Measurements from ENCODE around the gene TBX10.
"Not testable (repeated sequence)": the region's sequence is repeated elsewhere in the genome, so short reads cannot be mapped to it uniquely, and the experiment has no call there.

Gene TBX10

GRCh38 chr11:67644472-67645418, 5.2 kb upstream of the TBX10 start:
- no peak for DNase-seq

GRCh38 chr11:67644042-67644441, 4.5 kb upstream of the TBX10 start:
- DNase-seq, result no peak

GRCh38 chr11:67642173-67643120, 2.9 kb upstream of the TBX10 start:
- DNase-seq, result no peak

GRCh38 chr11:67641338-67642172, 2.0 kb upstream of the TBX10 start:
- no peak for DNase-seq

GRCh38 chr11:67640758-67641337, 1.3 kb upstream of the TBX10 start:
- no peak for DNase-seq

- peak; percentile 29 for DNase-seq
Observed at GRCh38 chr11:67640021-67640757, 626 bp upstream of the TBX10 start.

GRCh38 chr11:67638535-67639437, 777 bp downstream of the TBX10 start:
- no peak for DNase-seq

GRCh38 chr11:67637441-67637840, 2.1 kb downstream of the TBX10 start:
- not testable (repeated sequence) for DNase-seq

- DNase-seq, result no peak
Observed at GRCh38 chr11:67636962-67637361, 2.6 kb downstream of the TBX10 start.

- no peak for DNase-seq
Observed at GRCh38 chr11:67635231-67635521, 4.4 kb downstream of the TBX10 start.

GRCh38 chr11:67634366-67635230, 5.0 kb downstream of the TBX10 start:
- no peak for DNase-seq

- no peak for DNase-seq
Observed at GRCh38 chr11:67633758-67634365, 5.7 kb downstream of the TBX10 start.

- DNase-seq, result no peak
Observed at GRCh38 chr11:67632982-67633755, 6.4 kb downstream of the TBX10 start.

GRCh38 chr11:67632175-67632981, 7.2 kb downstream of the TBX10 start:
- DNase-seq, result no peak

GRCh38 chr11:67631853-67632174, 7.7 kb downstream of the TBX10 start:
- no peak for DNase-seq

- no peak for DNase-seq
Observed at GRCh38 chr11:67631411-67631810, 8.2 kb downstream of the TBX10 start.

GRCh38 chr11:67630943-67631331, 8.6 kb downstream of the TBX10 start:
- DNase-seq, result no peak
